Measurements from ENCODE around the gene ESD.

Gene ESD

DNA sequence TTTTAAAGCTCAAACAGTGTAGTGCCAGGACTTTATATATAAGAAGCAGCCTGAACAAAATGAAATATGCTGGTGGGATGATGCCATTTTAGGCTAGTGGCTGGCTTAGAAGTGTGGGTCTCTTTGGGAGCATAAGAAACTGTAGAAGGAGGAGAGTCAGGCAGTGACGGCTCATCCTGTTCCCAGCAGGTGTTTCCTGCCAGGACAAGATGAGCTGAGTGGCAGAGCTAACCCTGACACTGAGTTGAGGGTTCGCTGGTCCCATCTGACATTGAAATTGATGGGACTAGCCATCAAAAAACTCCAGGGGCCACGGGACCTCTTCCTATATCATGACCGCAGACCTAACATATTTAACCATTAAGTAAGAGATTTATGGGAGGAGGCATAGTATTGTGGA lies 51.3 kb downstream of the ESD start:
- no peak overlapping the region for H3K4me3 ChIP-seq (replicated peaks; ENCODE audit: low read depth, low read length)
- no peaks in the 10 kb centered on the region for H3K27me3 ChIP-seq (replicated peaks; ENCODE audit: control insufficient read depth, insufficient read depth, low read length)
- TF ChIP-seq, protein P1, sequence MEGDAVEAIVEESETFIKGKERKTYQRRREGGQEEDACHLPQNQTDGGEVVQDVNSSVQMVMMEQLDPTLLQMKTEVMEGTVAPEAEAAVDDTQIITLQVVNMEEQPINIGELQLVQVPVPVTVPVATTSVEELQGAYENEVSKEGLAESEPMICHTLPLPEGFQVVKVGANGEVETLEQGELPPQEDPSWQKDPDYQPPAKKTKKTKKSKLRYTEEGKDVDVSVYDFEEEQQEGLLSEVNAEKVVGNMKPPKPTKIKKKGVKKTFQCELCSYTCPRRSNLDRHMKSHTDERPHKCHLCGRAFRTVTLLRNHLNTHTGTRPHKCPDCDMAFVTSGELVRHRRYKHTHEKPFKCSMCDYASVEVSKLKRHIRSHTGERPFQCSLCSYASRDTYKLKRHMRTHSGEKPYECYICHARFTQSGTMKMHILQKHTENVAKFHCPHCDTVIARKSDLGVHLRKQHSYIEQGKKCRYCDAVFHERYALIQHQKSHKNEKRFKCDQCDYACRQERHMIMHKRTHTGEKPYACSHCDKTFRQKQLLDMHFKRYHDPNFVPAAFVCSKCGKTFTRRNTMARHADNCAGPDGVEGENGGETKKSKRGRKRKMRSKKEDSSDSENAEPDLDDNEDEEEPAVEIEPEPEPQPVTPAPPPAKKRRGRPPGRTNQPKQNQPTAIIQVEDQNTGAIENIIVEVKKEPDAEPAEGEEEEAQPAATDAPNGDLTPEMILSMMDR (IDR thresholded peaks at IDR 0.05; ENCODE audit: insufficient read depth, low read length, poor library complexity, severe bottlenecking) = no peak
- H3K36me3 ChIP-seq (ENCODE audit: control insufficient read depth, insufficient read depth, low read length) = peaks cover 29% of the 10 kb centered on the region
- no peak for DNase-seq (ENCODE audit: extremely low read depth, insufficient read length)

DNA sequence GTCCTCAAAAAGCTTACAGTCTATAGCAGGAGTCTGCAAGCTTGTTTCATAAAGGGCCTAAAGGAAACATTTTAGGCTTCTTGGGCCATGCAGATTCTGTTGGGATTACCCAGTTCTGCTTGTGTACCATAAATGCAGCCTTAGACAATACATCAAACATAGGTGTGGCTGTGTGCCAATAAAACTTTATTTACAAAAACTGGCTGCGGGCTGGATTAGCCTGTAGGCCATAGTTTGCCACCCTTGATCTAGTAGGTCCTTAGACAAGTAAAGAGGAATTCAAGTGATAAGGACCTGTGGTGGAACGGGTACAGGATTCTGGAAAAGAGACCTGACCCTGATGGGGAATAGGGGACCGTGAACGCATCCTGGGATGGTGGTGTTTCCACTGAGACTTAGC lies 51.9 kb downstream of the ESD start:
- no peak for DNase-seq (ENCODE audit: extremely low read depth, insufficient read length)
- Histone ChIP-seq H3K36me3 (ENCODE audit: control insufficient read depth, insufficient read depth, low read length) (peaks cover 28% of the 10 kb centered on the region), H3K27me3 (replicated peaks; ENCODE audit: control insufficient read depth, insufficient read depth, low read length) (no peaks in the 10 kb centered on the region), H3K4me3 (replicated peaks; ENCODE audit: low read depth, low read length) (no peak overlapping the region)
- TF ChIP-seq, protein P1 (IDR thresholded peaks at IDR 0.05; ENCODE audit: insufficient read depth, low read length, poor library complexity, severe bottlenecking) = no peak

DNA sequence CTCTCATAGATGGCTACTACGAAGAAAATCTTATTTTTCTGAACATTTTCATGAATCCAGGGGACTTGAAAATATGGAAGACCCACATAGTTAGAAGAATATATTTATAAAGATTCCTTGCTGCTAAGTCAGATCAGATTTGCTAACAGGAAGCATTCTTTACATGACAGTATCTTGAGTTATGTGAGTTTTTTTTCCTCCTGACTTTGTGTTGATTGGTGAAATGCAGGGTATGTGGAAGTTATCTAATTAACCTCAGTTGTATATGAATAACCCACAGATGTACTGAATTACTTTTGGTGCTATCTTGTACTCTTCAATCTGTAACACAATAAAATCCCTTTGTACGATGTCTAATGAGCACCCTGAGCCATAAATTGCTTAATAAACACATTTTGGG lies 53.8 kb downstream of the ESD start:
- Histone ChIP-seq H3K4me3 (replicated peaks; ENCODE audit: low read depth, low read length) (no peak overlapping the region), H3K27me3 (replicated peaks; ENCODE audit: control insufficient read depth, insufficient read depth, low read length) (no peaks in the 10 kb centered on the region), H3K36me3 (ENCODE audit: control insufficient read depth, insufficient read depth, low read length) (peaks cover 22% of the 10 kb centered on the region)
- no peak for DNase-seq (ENCODE audit: extremely low read depth, insufficient read length)
- TF ChIP-seq, protein P1 (IDR thresholded peaks at IDR 0.05; ENCODE audit: insufficient read depth, low read length, poor library complexity, severe bottlenecking) = no peak

DNA sequence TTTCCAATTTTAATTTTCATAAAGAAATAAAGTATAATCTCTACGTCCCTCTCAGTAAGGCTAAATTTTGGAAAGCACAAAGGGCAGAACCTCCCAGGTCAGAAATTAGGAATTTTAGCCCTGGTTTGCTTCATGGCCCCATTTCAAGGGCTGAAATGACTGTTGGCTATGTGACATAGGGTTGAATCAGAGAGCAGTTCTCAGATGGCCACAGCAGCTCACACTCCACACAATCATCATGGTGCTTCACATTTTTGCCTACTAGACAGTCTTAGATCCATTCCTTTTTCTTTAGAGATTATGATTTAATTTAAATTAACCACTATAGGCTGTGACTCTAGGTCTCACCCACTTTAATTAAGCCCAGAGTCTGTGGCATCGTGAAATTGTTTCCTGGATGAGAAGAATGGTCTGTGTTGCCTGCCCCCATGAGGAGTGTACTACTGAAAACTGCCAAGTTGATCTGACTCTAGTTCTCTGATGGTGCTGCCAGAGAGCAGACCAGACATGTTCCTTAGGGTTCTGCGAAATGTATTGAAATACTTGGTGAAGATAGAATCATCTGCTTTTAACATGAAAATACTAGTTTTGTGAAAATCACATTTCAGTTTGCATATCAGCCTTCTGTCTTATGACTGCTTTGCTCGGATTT lies 57.4 kb downstream of the ESD start:
- Histone ChIP-seq H3K27me3 (replicated peaks; ENCODE audit: control insufficient read depth, insufficient read depth, low read length) (no peaks in the 10 kb centered on the region), H3K4me3 (replicated peaks; ENCODE audit: low read depth, low read length) (no peak overlapping the region), H3K36me3 (ENCODE audit: control insufficient read depth, insufficient read depth, low read length) (peaks cover 6% of the 10 kb centered on the region)
- DNase-seq (ENCODE audit: extremely low read depth, insufficient read length) = no peak
- TF ChIP-seq, protein P1 (IDR thresholded peaks at IDR 0.05; ENCODE audit: insufficient read depth, low read length, poor library complexity, severe bottlenecking) = no peak

DNA sequence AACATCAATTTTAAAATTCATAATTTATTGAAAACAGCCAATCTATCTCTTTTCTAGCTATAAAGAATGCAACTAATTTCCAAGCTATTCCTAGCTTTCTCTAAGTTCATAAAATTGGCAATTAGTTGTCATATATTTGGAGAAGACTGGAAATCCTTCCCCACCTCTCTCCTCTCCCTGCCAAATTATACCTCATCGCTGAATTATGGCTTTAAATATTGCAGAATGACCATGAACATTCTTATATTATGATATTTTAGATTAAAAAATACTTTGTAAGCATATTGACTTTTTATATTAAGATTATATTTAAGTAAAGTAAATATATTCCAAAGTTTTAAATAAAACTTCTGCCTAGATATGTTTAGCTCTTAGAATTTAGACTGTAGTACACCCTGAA lies 58.2 kb downstream of the ESD start:
- peaks cover 5% of the 10 kb centered on the region for H3K36me3 ChIP-seq (ENCODE audit: control insufficient read depth, insufficient read depth, low read length)
- no peak overlapping the region for H3K4me3 ChIP-seq (replicated peaks; ENCODE audit: low read depth, low read length)
- DNase-seq (ENCODE audit: extremely low read depth, insufficient read length) = no peak
- no peaks in the 10 kb centered on the region for H3K27me3 ChIP-seq (replicated peaks; ENCODE audit: control insufficient read depth, insufficient read depth, low read length)
- TF ChIP-seq, protein P1 (IDR thresholded peaks at IDR 0.05; ENCODE audit: insufficient read depth, low read length, poor library complexity, severe bottlenecking) = no peak

DNA sequence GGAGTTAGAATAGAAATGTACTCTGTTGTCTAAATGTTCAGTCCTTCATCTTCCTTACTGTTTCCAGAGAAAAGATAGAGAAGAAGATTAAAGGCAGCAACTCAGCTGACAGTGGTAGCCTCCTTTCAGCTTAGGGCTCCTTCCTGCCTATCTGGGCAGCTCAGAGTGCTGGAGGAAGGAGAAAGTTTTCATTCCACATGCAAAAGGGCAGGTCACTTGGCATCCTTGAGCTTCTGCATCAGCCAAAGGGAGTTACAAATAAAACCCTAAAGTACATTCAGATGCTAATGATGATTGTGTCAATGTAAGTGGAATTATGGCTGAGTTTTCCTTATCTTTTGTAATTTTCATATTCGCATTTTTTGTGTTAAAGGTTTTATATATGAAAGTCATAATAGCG lies 58.9 kb downstream of the ESD start:
- TF ChIP-seq, protein P1 (IDR thresholded peaks at IDR 0.05; ENCODE audit: insufficient read depth, low read length, poor library complexity, severe bottlenecking) = no peak
- Histone ChIP-seq H3K4me3 (replicated peaks; ENCODE audit: low read depth, low read length) (no peak overlapping the region), H3K36me3 (ENCODE audit: control insufficient read depth, insufficient read depth, low read length) (peaks cover 5% of the 10 kb centered on the region), H3K27me3 (replicated peaks; ENCODE audit: control insufficient read depth, insufficient read depth, low read length) (no peaks in the 10 kb centered on the region)
- DNase-seq (ENCODE audit: extremely low read depth, insufficient read length) = no peak

Measured in GM06990 (cell line).